Measurements from ENCODE around the gene COL5A1. TPM values are rescaled to one million over a fixed set of nuclear protein-coding genes. Genes with fewer than 3 reads are reported as not detected.
"Not testable (repeated sequence)": the region's sequence is repeated elsewhere in the genome, so short reads cannot be mapped to it uniquely, and the experiment has no call there.

The COL5A1 gene
- total RNA-seq, 4 donors from 2014 or later = 4.0 to 12.8 (median 6.3) TPM

- Histone ChIP-seq H3K36me3 (no peaks in the 10 kb centered on the region), H3K4me1 (peaks cover 0 to 62% (median 30%) of the 10 kb centered on the region in 3 donors), H3K9me3 (no peaks in the 10 kb centered on the region), H3K27me3 (peaks cover 0 to 81% (median 0%) of the 10 kb centered on the region in 4 donors), H3K4me3 (no peak overlapping the region), H3K27ac (peak overlapping the region in 3 of 4 donors; percentile 64 to 77 (median 73))
- intact Hi-C loops (cut with DNase I) = no loop called here
- TF ChIP-seq POLR2A (IDR thresholded peaks at IDR 0.05) = no peak
- TF ChIP-seq, protein P1, sequence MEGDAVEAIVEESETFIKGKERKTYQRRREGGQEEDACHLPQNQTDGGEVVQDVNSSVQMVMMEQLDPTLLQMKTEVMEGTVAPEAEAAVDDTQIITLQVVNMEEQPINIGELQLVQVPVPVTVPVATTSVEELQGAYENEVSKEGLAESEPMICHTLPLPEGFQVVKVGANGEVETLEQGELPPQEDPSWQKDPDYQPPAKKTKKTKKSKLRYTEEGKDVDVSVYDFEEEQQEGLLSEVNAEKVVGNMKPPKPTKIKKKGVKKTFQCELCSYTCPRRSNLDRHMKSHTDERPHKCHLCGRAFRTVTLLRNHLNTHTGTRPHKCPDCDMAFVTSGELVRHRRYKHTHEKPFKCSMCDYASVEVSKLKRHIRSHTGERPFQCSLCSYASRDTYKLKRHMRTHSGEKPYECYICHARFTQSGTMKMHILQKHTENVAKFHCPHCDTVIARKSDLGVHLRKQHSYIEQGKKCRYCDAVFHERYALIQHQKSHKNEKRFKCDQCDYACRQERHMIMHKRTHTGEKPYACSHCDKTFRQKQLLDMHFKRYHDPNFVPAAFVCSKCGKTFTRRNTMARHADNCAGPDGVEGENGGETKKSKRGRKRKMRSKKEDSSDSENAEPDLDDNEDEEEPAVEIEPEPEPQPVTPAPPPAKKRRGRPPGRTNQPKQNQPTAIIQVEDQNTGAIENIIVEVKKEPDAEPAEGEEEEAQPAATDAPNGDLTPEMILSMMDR (IDR thresholded peaks at IDR 0.05) = no peak
- WGBS, 2 donors = 80 to 93% methylated on average over 1 to 9 of the region's 29 CpGs
- no peak for DNase-seq
Measured at GRCh38 chr9:134709512-134710270, 68.1 kb downstream of the COL5A1 start.

DNA sequence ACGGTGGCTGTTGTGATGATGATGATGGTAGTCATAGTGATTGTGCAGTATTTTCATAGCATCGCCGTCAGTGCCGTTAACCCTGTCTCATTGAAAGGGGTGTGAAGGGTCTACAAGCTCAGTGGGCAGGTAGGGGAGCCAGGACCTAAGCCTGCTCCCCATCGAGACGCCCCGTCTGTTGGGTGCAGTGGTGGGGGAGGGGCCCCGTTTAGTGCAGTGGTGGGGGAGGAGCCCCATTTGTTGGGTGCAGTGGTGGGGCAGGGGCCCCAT lies 68.6 kb downstream of the COL5A1 start:
- Histone ChIP-seq H3K27ac (peak overlapping the region in 3 of 4 donors; percentile 64 to 77 (median 73)), H3K27me3 (peaks cover 0 to 76% (median 0%) of the 10 kb centered on the region in 4 donors), H3K9me3 (no peaks in the 10 kb centered on the region), H3K4me1 (peaks cover 0 to 57% (median 30%) of the 10 kb centered on the region in 3 donors), H3K36me3 (no peaks in the 10 kb centered on the region), H3K4me3 (no peak overlapping the region)
- WGBS, 2 donors = no CpG with 5 or more reads among the region's 8 CpGs
- intact Hi-C loops (cut with DNase I) = no loop called here
- TF ChIP-seq, protein P1 (IDR thresholded peaks at IDR 0.05) = no peak
- no peak for TF ChIP-seq POLR2A (IDR thresholded peaks at IDR 0.05)
- no peak for DNase-seq

- Histone ChIP-seq H3K36me3 (no peaks in the 10 kb centered on the region), H3K4me3 (no peak overlapping the region), H3K9me3 (no peaks in the 10 kb centered on the region), H3K27me3 (peaks cover 0 to 69% (median 0%) of the 10 kb centered on the region in 4 donors), H3K27ac (peak overlapping the region in 2 of 4 donors; percentile 25 to 34), H3K4me1 (peaks cover 0 to 56% (median 30%) of the 10 kb centered on the region in 3 donors)
- intact Hi-C loops (cut with DNase I) = no loop called here
- WGBS, 2 donors = 100% methylated on average over 2 of the region's 12 CpGs; no CpG with 5 or more reads in 1 of the 2 donors
- TF ChIP-seq POLR2A (IDR thresholded peaks at IDR 0.05) = no peak
- TF ChIP-seq, protein P1 (IDR thresholded peaks at IDR 0.05) = no peak
- DNase-seq = no peak
Measured at GRCh38 chr9:134710901-134711300, 69.3 kb downstream of the COL5A1 start.

GRCh38 chr9:134712243-134712642 lies 70.6 kb downstream of the COL5A1 start:
- no peak for DNase-seq
- no peak for TF ChIP-seq POLR2A (IDR thresholded peaks at IDR 0.05)
- TF ChIP-seq, protein P1 (IDR thresholded peaks at IDR 0.05) = no peak
- 35 to 57% methylated on average over 2 of the region's 2 CpGs for WGBS, 2 donors
- peaks cover 0 to 44% (median 25%) of the 10 kb centered on the region in 3 donors for H3K4me1 ChIP-seq
- no peak overlapping the region for H3K4me3 ChIP-seq
- no peaks in the 10 kb centered on the region for H3K9me3 ChIP-seq
- intact Hi-C loops (cut with DNase I) = no loop called here
- H3K36me3 ChIP-seq = no peaks in the 10 kb centered on the region
- H3K27me3 ChIP-seq = peaks cover 0 to 56% (median 0%) of the 10 kb centered on the region in 4 donors
- peak overlapping the region in 1 of 4 donors; percentile 25 for H3K27ac ChIP-seq

- DNase-seq = no peak
- intact Hi-C loops (cut with DNase I) = no loop called here
- Histone ChIP-seq H3K36me3 (no peaks in the 10 kb centered on the region), H3K27ac (peak overlapping the region in 1 of 4 donors; percentile 17), H3K4me1 (peaks cover 0 to 37% (median 18%) of the 10 kb centered on the region in 3 donors), H3K4me3 (no peak overlapping the region), H3K27me3 (peaks cover 0 to 49% (median 0%) of the 10 kb centered on the region in 4 donors), H3K9me3 (no peaks in the 10 kb centered on the region)
- TF ChIP-seq, protein P1 (IDR thresholded peaks at IDR 0.05) = no peak
- TF ChIP-seq POLR2A (IDR thresholded peaks at IDR 0.05) = no peak
- 76 to 90% methylated on average over 4 to 5 of the region's 10 CpGs for WGBS, 2 donors
Measured at GRCh38 chr9:134712926-134713325, 71.3 kb downstream of the COL5A1 start.

- H3K36me3 ChIP-seq; H3K4me3 ChIP-seq; intact Hi-C loops (cut with DNase I); H3K27ac ChIP-seq; H3K9me3 ChIP-seq; DNase-seq: not testable (repeated sequence)
- Histone ChIP-seq H3K4me1 (peaks cover 0 to 11% (median 0%) of the 10 kb centered on the region in 3 donors), H3K27me3 (peaks cover 0 to 37% (median 0%) of the 10 kb centered on the region in 4 donors)
- WGBS, 2 donors = 58 to 81% methylated on average over 3 to 5 of the region's 5 CpGs
Measured at GRCh38 chr9:134715536-134715935, 73.9 kb downstream of the COL5A1 start.

Data from esophagus squamous epithelium (tissue), 5 donors.